GM15510 (cell line): Measurements from ENCODE around the gene ACOX2.

Experiments used
- POLR2A ChIP-seq: IDR thresholded peaks from 3 replicates; pipeline ENCODE4 v1.6.1; 2011; ENCODE audit warnings: borderline replicate concordance; ENCODE audit not compliant: insufficient read length; ENCODE audit errors: extremely low read depth

The ACOX2 gene

GRCh38 chr3:58536501-58537411 lies at the start of gene ACOX2:
TSS of gene ACOX2 (minus strand) at chr3:58537190. CDS start at chr3:58535106, 2,084 bp downstream.
- no peak for TF ChIP-seq POLR2A

GRCh38 chr3:58585994-58586393 lies 49.0 kb upstream of the ACOX2 start:
- no peak for TF ChIP-seq POLR2A

- no peak for TF ChIP-seq POLR2A
Observed at GRCh38 chr3:58585005-58585786, 48.2 kb upstream of the ACOX2 start.

- TF ChIP-seq POLR2A = no peak
Observed at GRCh38 chr3:58584690-58585004, 47.7 kb upstream of the ACOX2 start.

- no peak for TF ChIP-seq POLR2A
Observed at GRCh38 chr3:58581328-58582091, 44.5 kb upstream of the ACOX2 start.

GRCh38 chr3:58580826-58581327 lies 43.9 kb upstream of the ACOX2 start:
- no peak for TF ChIP-seq POLR2A

- no peak for TF ChIP-seq POLR2A
Observed at GRCh38 chr3:58578873-58579272, 41.9 kb upstream of the ACOX2 start.

GRCh38 chr3:58577269-58577821 lies 40.4 kb upstream of the ACOX2 start, which contains the start of gene FAM107A:
TSS of gene FAM107A (minus strand) at chr3:58577391. CDS start at chr3:58569860, 7,531 bp downstream.
- no peak for TF ChIP-seq POLR2A

- TF ChIP-seq POLR2A = no peak
Observed at GRCh38 chr3:58576716-58577115, 39.7 kb upstream of the ACOX2 start.

GRCh38 chr3:58575971-58576652 lies 39.1 kb upstream of the ACOX2 start:
- no peak for TF ChIP-seq POLR2A

- TF ChIP-seq POLR2A = no peak
Observed at GRCh38 chr3:58574682-58575081, 37.7 kb upstream of the ACOX2 start.

GRCh38 chr3:58574106-58574505 lies 37.1 kb upstream of the ACOX2 start:
- TF ChIP-seq POLR2A = no peak

- no peak for TF ChIP-seq POLR2A
Observed at GRCh38 chr3:58573640-58574039, 36.6 kb upstream of the ACOX2 start.

GRCh38 chr3:58572634-58573230 lies 35.7 kb upstream of the ACOX2 start:
- TF ChIP-seq POLR2A = no peak

GRCh38 chr3:58572013-58572633 lies 35.1 kb upstream of the ACOX2 start:
- no peak for TF ChIP-seq POLR2A
